Esophagus squamous epithelium (tissue), 4 donors: ENCODE data around the gene CCDC102A.

Source experiments
- CTCF ChIP-seq, 6 experiments: fragments of 450-650 bp in 4 of 6; fragments of 200-600 bp in 2 of 6; sonication (generic) in 2 of 6; IDR thresholded peaks; one replicate each; pipeline ENCODE4 v1.5.1; 2016 to 2019; ENCODE audit warnings: antibody characterized with exemption in 6 of 6, mild to moderate bottlenecking in 4 of 6, moderate library complexity in 4 of 6
- POLR2A ChIP-seq, 4 donors: fragments of 450-650 bp; IDR thresholded peaks; one replicate each; pipeline ENCODE4 v1.6.1; 2017; ENCODE audit warnings: antibody characterized with exemption in 4 of 4, mild to moderate bottlenecking in 4 of 4, moderate library complexity in 3 of 4

- TF ChIP-seq POLR2A (IDR thresholded peaks at IDR 0.05) (no peak), CTCF (IDR thresholded peaks at IDR 0.05) (no peak)
Measured at GRCh38 chr16:57538235-57538721, 1.9 kb upstream of the CCDC102A start.
